ENCODE results near the gene SLC7A6OS. TPM values are rescaled to one million over a fixed set of nuclear protein-coding genes. Genes with fewer than 3 reads are reported as not detected.
A peak's percentile ranks its signal among the peaks of the same experiment; 100 is the strongest.

SLC7A6OS gene
- total RNA-seq, 2 experiments from 2014 or later = 29.0 to 32.1 TPM

GRCh38 chr16:68324336-68324735 lies 13.6 kb upstream of the SLC7A6OS start:
- H3K36me3 Mint-ChIP-seq (ENCODE audit: low read depth) = peaks cover 59% of the 10 kb centered on the region
- no peak for ATAC-seq (ENCODE audit: poor library complexity)
- H3K27ac ChIP-seq (ENCODE audit: low read depth in 1 of 2, low read length in 2 of 2) = no peak overlapping the region

GRCh38 chr16:68319185-68319908 lies 8.6 kb upstream of the SLC7A6OS start:
- TF ChIP-seq CTCF (IDR thresholded peaks at IDR 0.05) = no peak
- no peak overlapping the region for H3K4me3 Mint-ChIP-seq
- H3K4me1 Mint-ChIP-seq (ENCODE audit: low read depth) = peaks cover 21% of the 10 kb centered on the region
- no peaks in the 10 kb centered on the region for H3K27me3 Mint-ChIP-seq
- ChIA-PET POLR2A (interaction anchor here (1.7 kb wide), 1 partner anchor 9 kb away, joined by 5 read pairs; the partner anchor contains the start of genes PRMT7 and SLC7A6OS), CTCF (interaction anchor here (0.7 to 1.7 kb wide), 3 partner anchors 55 to 1143 kb away, joined by 3 to 8 read pairs (median 5); partner anchors contain the start of gene SLC7A6)
- no peaks in the 10 kb centered on the region for H3K9me3 Mint-ChIP-seq
- DNase-seq (no peak), ATAC-seq (ENCODE audit: poor library complexity) (no peak)
- no peaks in the 10 kb centered on the region for H3K27me3 ChIP-seq (ENCODE audit: control insufficient read depth in 1 of 2, insufficient read depth in 2 of 2, low read length in 2 of 2)
- no peak overlapping the region for H3K27ac ChIP-seq (ENCODE audit: low read depth in 1 of 2, low read length in 2 of 2)
- H3K4me3 ChIP-seq (ENCODE audit: low read length) = no peak overlapping the region
- no peaks in the 10 kb centered on the region for H3K4me1 ChIP-seq (ENCODE audit: insufficient read depth, low read length)
- intact Hi-C loops (cut with DNase I, micrococcal nuclease) = no loop called here
- peaks cover 62% of the 10 kb centered on the region for H3K36me3 ChIP-seq (ENCODE audit: insufficient read depth, low read length)
- H3K36me3 Mint-ChIP-seq (ENCODE audit: low read depth) = peaks cover 73% of the 10 kb centered on the region
- no peak overlapping the region for H3K27ac Mint-ChIP-seq
- H3K9me3 ChIP-seq (ENCODE audit: control insufficient read depth in 1 of 2, insufficient read depth in 1 of 2, low read length in 2 of 2) = no peaks in the 10 kb centered on the region

More at GRCh38 chr16:68324336-68324735, 13.6 kb upstream of the SLC7A6OS start:
- no peak for TF ChIP-seq CTCF (IDR thresholded peaks at IDR 0.05)
- Mint-ChIP-seq H3K4me1 (ENCODE audit: low read depth) (peaks cover 9% of the 10 kb centered on the region), H3K27ac (no peak overlapping the region), H3K9me3 (no peaks in the 10 kb centered on the region), H3K27me3 (no peaks in the 10 kb centered on the region), H3K4me3 (no peak overlapping the region)
- H3K9me3 ChIP-seq (ENCODE audit: control insufficient read depth in 1 of 2, insufficient read depth in 1 of 2, low read length in 2 of 2) = no peaks in the 10 kb centered on the region
- ChIA-PET CTCF (interaction anchor here (8.3 kb wide), 1 partner anchor 62 kb away, joined by 148 read pairs; the partner anchor contains the start of gene SLC7A6), POLR2A (interaction anchor here (0.6 kb wide), 1 partner anchor 1380 kb away, joined by 3 read pairs; no protein-coding TSS in a partner anchor)
- peaks cover 50% of the 10 kb centered on the region for H3K36me3 ChIP-seq (ENCODE audit: insufficient read depth, low read length)
- DNase-seq = no peak
- H3K4me3 ChIP-seq (ENCODE audit: low read length) = no peak overlapping the region
- peaks cover 5% of the 10 kb centered on the region for H3K4me1 ChIP-seq (ENCODE audit: insufficient read depth, low read length)
- intact Hi-C loops (cut with DNase I, micrococcal nuclease) = no loop called here
- H3K27me3 ChIP-seq (ENCODE audit: control insufficient read depth in 1 of 2, insufficient read depth in 2 of 2, low read length in 2 of 2) = no peaks in the 10 kb centered on the region

- POLR2A ChIA-PET = no interaction called here
- H3K27me3 ChIP-seq (ENCODE audit: control insufficient read depth in 1 of 2, insufficient read depth in 2 of 2, low read length in 2 of 2) = no peaks in the 10 kb centered on the region
- peak overlapping the region; percentile 23 for H3K4me3 Mint-ChIP-seq
- H3K9me3 Mint-ChIP-seq = no peaks in the 10 kb centered on the region
- peaks cover 45% of the 10 kb centered on the region for H3K4me1 ChIP-seq (ENCODE audit: insufficient read depth, low read length)
- H3K27ac ChIP-seq (ENCODE audit: low read depth in 1 of 2, low read length in 2 of 2) = no peak overlapping the region
- H3K27ac Mint-ChIP-seq = no peak overlapping the region
- no peak for DNase-seq
- peaks cover 57% of the 10 kb centered on the region for H3K4me1 Mint-ChIP-seq (ENCODE audit: low read depth)
- H3K4me3 ChIP-seq (ENCODE audit: low read length) = no peak overlapping the region
- H3K36me3 ChIP-seq (ENCODE audit: insufficient read depth, low read length) = peaks cover 50% of the 10 kb centered on the region
- peaks cover 71% of the 10 kb centered on the region for H3K36me3 Mint-ChIP-seq (ENCODE audit: low read depth)
- no peak for TF ChIP-seq CTCF (IDR thresholded peaks at IDR 0.05)
- CTCF ChIA-PET = no interaction called here
- no peaks in the 10 kb centered on the region for H3K27me3 Mint-ChIP-seq
- intact Hi-C loops (cut with DNase I, micrococcal nuclease) = loop anchor here in 1 of 2 experiments (1.0 kb wide), 1 partner anchor 12 kb away; no protein-coding TSS in a partner anchor
- H3K9me3 ChIP-seq (ENCODE audit: control insufficient read depth in 1 of 2, insufficient read depth in 1 of 2, low read length in 2 of 2) = no peaks in the 10 kb centered on the region
- ATAC-seq (ENCODE audit: poor library complexity) = no peak
Observed at GRCh38 chr16:68313116-68313515, 2.4 kb upstream of the SLC7A6OS start.

All from CD4-positive, alpha-beta T cell (primary cell).